Duodenal mucosa (tissue), 2 donors: Measurements from ENCODE around the gene ROS1.

ENCODE experiments used
- H3K27ac ChIP-seq: one replicate; pipeline ENCODE4 v1.7.0; 2013; ENCODE audit warnings: low read depth, low read length
- H3K27me3 ChIP-seq, 2 donors: one replicate each; pipeline ENCODE4 v1.7.0; 2013; ENCODE audit warnings: low read length in 2 of 2, control low read depth in 1 of 2; ENCODE audit not compliant: insufficient read depth in 2 of 2, control insufficient read depth in 1 of 2
- H3K36me3 ChIP-seq, 2 donors: one replicate each; pipeline ENCODE4 v1.7.0; 2013; ENCODE audit warnings: low read length in 2 of 2, control low read depth in 1 of 2; ENCODE audit not compliant: insufficient read depth in 2 of 2, control insufficient read depth in 1 of 2
- H3K4me1 ChIP-seq, 2 donors: one replicate each; pipeline ENCODE4 v1.7.0; 2013; ENCODE audit warnings: low read length in 2 of 2, control low read depth in 1 of 2; ENCODE audit not compliant: insufficient read depth in 2 of 2, control insufficient read depth in 1 of 2
- H3K4me3 ChIP-seq, 2 donors: one replicate each; pipeline ENCODE4 v1.7.0; 2013; ENCODE audit warnings: low read length in 2 of 2, low read depth in 1 of 2
- H3K9ac ChIP-seq, 2 donors: one replicate each; pipeline ENCODE4 v1.7.0; 2013; ENCODE audit warnings: low read length in 2 of 2, low read depth in 1 of 2
- H3K9me3 ChIP-seq, 2 donors: one replicate each; pipeline ENCODE4 v1.7.0; 2013; ENCODE audit warnings: low read length in 2 of 2, control low read depth in 1 of 2; ENCODE audit not compliant: control insufficient read depth in 1 of 2

ROS1 gene

GRCh38 chr6:117441824-117442264 lies 16.1 kb upstream of the ROS1 start:
- no peaks in the 10 kb centered on the region for H3K4me1 ChIP-seq
- H3K4me3 ChIP-seq = no peak overlapping the region
- peaks cover 3 to 4% of the 10 kb centered on the region in 2 donors for H3K27me3 ChIP-seq
- H3K36me3 ChIP-seq = no peaks in the 10 kb centered on the region
- no peaks in the 10 kb centered on the region for H3K9me3 ChIP-seq
- H3K9ac ChIP-seq = no peak overlapping the region
- no peak overlapping the region for H3K27ac ChIP-seq

DNA sequence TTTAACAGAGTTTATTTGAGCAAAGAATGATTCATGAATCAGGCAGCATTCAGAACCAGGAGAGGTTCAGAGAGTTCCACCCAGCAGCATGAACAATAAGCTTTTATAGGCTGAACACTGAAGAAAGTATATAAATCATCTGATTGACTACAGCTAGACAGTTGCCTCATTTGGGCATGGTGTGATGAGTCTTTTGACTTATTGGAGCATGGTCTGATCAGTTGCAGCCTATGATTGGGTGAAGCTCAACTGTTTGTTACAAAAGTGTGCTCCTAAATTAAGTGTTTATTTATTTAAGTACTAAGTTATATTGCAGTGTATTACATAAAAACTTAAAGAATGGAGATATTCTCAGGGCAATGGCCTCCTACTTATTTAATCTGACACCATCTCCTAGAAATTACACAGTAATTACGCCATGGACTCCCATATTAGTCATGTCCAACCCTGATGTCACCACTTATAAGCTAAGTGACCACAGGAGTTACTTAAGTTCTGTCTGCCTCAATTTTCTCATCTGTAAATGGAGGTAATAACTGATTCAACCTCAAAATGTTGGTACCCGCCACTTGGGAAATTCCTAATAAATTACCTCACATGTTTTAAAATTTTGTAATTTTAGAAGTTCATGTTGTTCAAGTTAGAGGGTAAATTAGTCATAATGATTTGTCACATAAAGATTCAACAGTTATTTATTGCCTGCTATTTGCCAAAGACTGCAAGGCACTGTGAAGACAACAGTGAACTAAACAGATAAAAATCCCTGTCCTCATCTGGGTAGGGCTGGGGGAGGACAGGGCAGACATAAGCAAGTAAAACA lies 15.2 kb upstream of the ROS1 start:
- H3K36me3 ChIP-seq = no peaks in the 10 kb centered on the region
- H3K4me1 ChIP-seq = no peaks in the 10 kb centered on the region
- peaks cover 3 to 4% of the 10 kb centered on the region in 2 donors for H3K27me3 ChIP-seq
- no peak overlapping the region for H3K27ac ChIP-seq
- H3K9ac ChIP-seq = no peak overlapping the region
- H3K9me3 ChIP-seq = no peaks in the 10 kb centered on the region
- H3K4me3 ChIP-seq = no peak overlapping the region

DNA sequence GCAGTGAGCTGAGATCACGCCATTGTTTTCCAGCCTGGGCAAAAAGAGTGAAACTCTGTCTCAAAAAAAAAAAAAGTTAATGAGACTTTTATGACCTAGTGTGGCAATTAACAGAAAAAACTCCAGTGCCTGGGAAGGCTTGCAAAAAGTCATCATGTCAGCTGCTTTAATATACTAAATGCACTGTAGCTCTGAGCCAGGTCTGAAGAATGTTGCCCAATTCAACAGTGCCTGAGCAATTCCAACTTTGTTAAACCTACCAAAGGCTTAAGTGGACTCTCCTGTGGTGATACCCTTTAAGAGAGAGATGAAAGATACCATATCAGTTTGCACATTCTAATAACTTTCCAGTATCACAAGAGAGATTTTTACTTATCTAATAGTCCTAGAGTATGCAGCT lies 6.5 kb upstream of the ROS1 start:
- H3K9ac ChIP-seq = no peak overlapping the region
- no peaks in the 10 kb centered on the region for H3K9me3 ChIP-seq
- H3K36me3 ChIP-seq = no peaks in the 10 kb centered on the region
- H3K27ac ChIP-seq = no peak overlapping the region
- no peaks in the 10 kb centered on the region for H3K27me3 ChIP-seq
- no peak overlapping the region for H3K4me3 ChIP-seq
- no peaks in the 10 kb centered on the region for H3K4me1 ChIP-seq

DNA sequence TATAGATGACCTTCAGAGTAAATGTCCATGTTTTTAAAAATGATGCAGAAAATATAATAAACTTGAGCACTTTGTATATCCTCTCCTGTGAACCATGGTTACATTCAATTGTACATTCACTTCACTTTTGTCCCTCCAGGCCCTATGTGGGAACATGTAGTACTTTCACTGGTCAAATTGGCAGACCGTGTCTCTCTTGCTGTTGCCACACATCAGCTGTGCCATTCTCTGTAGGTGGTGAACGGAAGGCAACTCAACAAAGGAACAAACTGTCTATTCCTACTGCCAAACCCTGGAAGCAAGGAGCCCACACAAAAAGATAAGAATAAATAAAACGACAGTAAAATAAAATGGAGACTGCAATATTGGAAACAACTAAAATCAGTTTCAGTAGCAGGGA lies 2.0 kb downstream of the ROS1 start:
- Histone ChIP-seq H3K4me1 (peaks cover 0 to 7% of the 10 kb centered on the region in 2 donors), H3K9me3 (no peaks in the 10 kb centered on the region), H3K9ac (no peak overlapping the region)

DNA sequence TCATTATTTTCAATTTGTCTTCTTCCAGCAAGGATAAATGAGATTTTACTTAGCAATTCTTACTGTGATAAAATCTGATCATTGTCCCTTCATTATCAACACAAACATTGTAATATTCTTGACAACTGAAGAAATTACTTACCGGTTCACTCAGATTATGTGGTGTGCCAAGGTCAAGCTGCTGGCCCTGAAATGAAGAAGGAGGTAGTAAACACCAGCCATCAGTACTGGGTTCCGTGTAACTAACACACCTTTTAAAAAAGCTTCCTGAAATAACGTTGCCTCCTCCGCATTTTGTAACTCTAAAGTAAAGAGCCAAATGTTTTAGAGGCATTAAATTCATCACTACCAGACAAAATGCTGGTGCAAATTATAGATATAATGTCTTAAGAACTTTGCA lies 7.4 kb downstream of the ROS1 start:
- H3K27me3 ChIP-seq = peaks cover 0 to 4% of the 10 kb centered on the region in 2 donors
- H3K4me1 ChIP-seq = no peaks in the 10 kb centered on the region
- H3K9me3 ChIP-seq = no peaks in the 10 kb centered on the region
- H3K27ac ChIP-seq = no peak overlapping the region
- no peak overlapping the region for H3K9ac ChIP-seq
- no peak overlapping the region for H3K4me3 ChIP-seq
- H3K36me3 ChIP-seq = no peaks in the 10 kb centered on the region

More for the DNA sequence above, 2.0 kb downstream of the ROS1 start:
- no peak overlapping the region for H3K27ac ChIP-seq
- H3K4me3 ChIP-seq = no peak overlapping the region
- no peaks in the 10 kb centered on the region for H3K36me3 ChIP-seq
- peaks cover 0 to 4% of the 10 kb centered on the region in 2 donors for H3K27me3 ChIP-seq

- Histone ChIP-seq H3K27ac (no peak overlapping the region), H3K27me3 (peaks cover 0 to 4% of the 10 kb centered on the region in 2 donors), H3K36me3 (no peaks in the 10 kb centered on the region), H3K4me3 (no peak overlapping the region), H3K9me3 (no peaks in the 10 kb centered on the region), H3K9ac (no peak overlapping the region), H3K4me1 (no peaks in the 10 kb centered on the region)
Measured at GRCh38 chr6:117417851-117418250, 7.9 kb downstream of the ROS1 start.

- Histone ChIP-seq H3K36me3 (no peaks in the 10 kb centered on the region), H3K27me3 (no peaks in the 10 kb centered on the region), H3K9ac (no peak overlapping the region), H3K27ac (no peak overlapping the region), H3K9me3 (no peaks in the 10 kb centered on the region), H3K4me3 (no peak overlapping the region), H3K4me1 (no peaks in the 10 kb centered on the region)
Measured at GRCh38 chr6:117414770-117415169, 11.0 kb downstream of the ROS1 start.

GRCh38 chr6:117411474-117411873 lies 14.3 kb downstream of the ROS1 start:
- H3K27ac ChIP-seq = no peak overlapping the region
- no peaks in the 10 kb centered on the region for H3K27me3 ChIP-seq
- no peak overlapping the region for H3K9ac ChIP-seq
- H3K4me3 ChIP-seq = no peak overlapping the region
- H3K36me3 ChIP-seq = no peaks in the 10 kb centered on the region
- no peaks in the 10 kb centered on the region for H3K9me3 ChIP-seq
- no peaks in the 10 kb centered on the region for H3K4me1 ChIP-seq

- no peaks in the 10 kb centered on the region for H3K27me3 ChIP-seq
Measured at GRCh38 chr6:117409863-117410262, 15.9 kb downstream of the ROS1 start.

DNA sequence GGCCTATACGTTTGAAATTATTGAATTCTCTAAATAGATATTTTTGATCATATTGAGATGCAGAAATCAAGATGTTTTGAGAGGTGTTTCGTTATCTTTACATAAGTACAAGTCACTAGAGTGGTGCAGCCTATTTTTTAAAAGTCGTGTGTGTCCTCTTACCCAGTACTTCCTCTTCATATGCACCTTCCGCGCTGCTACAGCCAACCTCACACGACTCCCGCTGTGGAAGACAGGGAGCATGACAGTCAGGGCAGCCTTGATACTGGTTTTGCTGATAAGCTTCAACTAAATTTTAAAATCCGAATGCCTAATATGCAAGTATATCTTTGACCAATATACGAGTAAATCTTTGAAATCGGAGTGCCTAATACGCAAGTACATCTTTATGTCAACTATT lies 16.3 kb downstream of the ROS1 start:
- no peak overlapping the region for H3K27ac ChIP-seq
- no peaks in the 10 kb centered on the region for H3K27me3 ChIP-seq
- H3K9me3 ChIP-seq = no peaks in the 10 kb centered on the region
- no peaks in the 10 kb centered on the region for H3K4me1 ChIP-seq
- H3K4me3 ChIP-seq = no peak overlapping the region
- no peak overlapping the region for H3K9ac ChIP-seq
- H3K36me3 ChIP-seq = no peaks in the 10 kb centered on the region

More at GRCh38 chr6:117409863-117410262, 15.9 kb downstream of the ROS1 start:
- Histone ChIP-seq H3K36me3 (no peaks in the 10 kb centered on the region), H3K4me3 (no peak overlapping the region), H3K9ac (no peak overlapping the region), H3K27ac (no peak overlapping the region), H3K9me3 (no peaks in the 10 kb centered on the region), H3K4me1 (no peaks in the 10 kb centered on the region)
